K562 (cell line): ENCODE measurements around the gene MOB1A. TPM values are rescaled to one million over a fixed set of nuclear protein-coding genes. Genes with fewer than 3 reads are reported as not detected.

Source experiments
- ATF2 ChIP-seq: sonication (generic); formaldehyde crosslinking; IDR thresholded peaks from 2 replicates; pipeline ENCODE4 v1.8.1; 2022; ENCODE audit warnings: missing genetic modification reagents
- ATF7 ChIP-seq: fragments of 450-650 bp; IDR thresholded peaks from 2 replicates; pipeline ENCODE4 v1.7.1; 2014; ENCODE audit warnings: mild to moderate bottlenecking, moderate library complexity
- BRD9 ChIP-seq: fragments of 450-650 bp; IDR thresholded peaks from 2 replicates; pipeline ENCODE4 v1.6.1; 2018; ENCODE audit warnings: low read depth; ENCODE audit not compliant: partially characterized antibody
- CBX3 ChIP-seq, 2 experiments: IDR thresholded peaks; 1 replicate in 1 of 2; 2 replicates in 1 of 2; pipeline ENCODE4 v1.6.1; 2012; ENCODE audit warnings: inconsistent platforms in 2 of 2, low read length in 2 of 2, borderline replicate concordance in 1 of 2, control low read depth in 1 of 2
- CBX8 ChIP-seq: fragments of 200-600 bp; sonication (generic); IDR thresholded peaks from 2 replicates; pipeline ENCODE4 v1.6.1; 2012; ENCODE audit warnings: borderline replicate concordance, mixed run types, low read depth, mild to moderate bottlenecking, moderate library complexity, mixed read lengths, low read length, control low read depth, inconsistent platforms; ENCODE audit not compliant: poor library complexity, severe bottlenecking; ENCODE audit errors: extremely low read depth
- CXXC5 ChIP-seq: fragments of 250-450 bp; sonication (Bioruptor Pico); IDR thresholded peaks from 2 replicates; pipeline ENCODE4 v1.8.0; 2022; ENCODE audit warnings: inconsistent platforms, mild to moderate bottlenecking, moderate library complexity
- GATAD2B ChIP-seq: fragments of 450-650 bp; IDR thresholded peaks from 2 replicates; pipeline ENCODE4 v1.6.1; 2017; ENCODE audit warnings: mild to moderate bottlenecking, borderline replicate concordance
- MAFF ChIP-seq: IDR thresholded peaks from 2 replicates; pipeline ENCODE4 v1.6.1; 2012; ENCODE audit warnings: low read length, improper control_type of control experiment
- MYC ChIP-seq, 2 experiments: fragments of 250-450 bp in 1 of 2; sonication (Bioruptor Pico) in 1 of 2; IDR thresholded peaks; 2 replicates each; pipeline versions ENCODE4 v1.5.1 to v1.6.1; 2012 to 2021; ENCODE audit warnings: low read depth in 2 of 2, borderline replicate concordance in 1 of 2, improper control_type of control experiment in 1 of 2, low read length in 1 of 2, mild to moderate bottlenecking in 1 of 2, moderate library complexity in 1 of 2
- NBN ChIP-seq: fragments of 450-650 bp; IDR thresholded peaks from 2 replicates; pipeline ENCODE4 v1.6.1; 2016; ENCODE audit warnings: low read depth, mild to moderate bottlenecking
- NR4A1 ChIP-seq, 2 experiments: fragments of 250-450 bp in 1 of 2; fragments of 450-650 bp in 1 of 2; sonication (Bioruptor Pico) in 1 of 2; IDR thresholded peaks; 2 replicates each; pipeline versions ENCODE4 v1.4.0 to v1.6.1; 2016 to 2020; ENCODE audit warnings: mild to moderate bottlenecking in 2 of 2, missing compliant biosample characterization in 1 of 2, missing genetic modification characterization in 1 of 2, moderate library complexity in 1 of 2
- PKNOX1 ChIP-seq: fragments of 450-650 bp; IDR thresholded peaks from 2 replicates; pipeline ENCODE4 v1.6.1; 2016
- RBFOX2 ChIP-seq: fragments of 200-400 bp; formaldehyde crosslinking; IDR thresholded peaks from 2 replicates; pipeline ENCODE4 v1.6.1; 2017; ENCODE audit warnings: low read depth, mild to moderate bottlenecking, low read length, moderate library complexity
- SMAD4 ChIP-seq: fragments of 250-450 bp; sonication (Bioruptor Pico); conservative IDR thresholded peaks from 2 replicates; pipeline ENCODE4 v1.8.0; 2021; ENCODE audit warnings: inconsistent platforms, mild to moderate bottlenecking, moderate library complexity
- SRSF1 ChIP-seq: fragments of 200-400 bp; formaldehyde crosslinking; IDR thresholded peaks from 2 replicates; pipeline ENCODE4 v1.6.1; 2017; ENCODE audit warnings: mild to moderate bottlenecking, low read depth, low read length, moderate library complexity
- SRSF7 ChIP-seq: fragments of 200-400 bp; formaldehyde crosslinking; optimal IDR thresholded peaks from 2 replicates; pipeline ENCODE3; 2017; ENCODE audit warnings: mild to moderate bottlenecking, low read depth, low read length
- SUPT5H ChIP-seq: fragments of 450-650 bp; IDR thresholded peaks from 2 replicates; pipeline ENCODE4 v1.6.1; 2016
- TGIF2 ChIP-seq: sonication (generic); formaldehyde crosslinking; IDR thresholded peaks from 2 replicates; pipeline ENCODE4 v1.8.1; 2022; ENCODE audit warnings: mild to moderate bottlenecking, missing genetic modification reagents, moderate library complexity
- ZNF133 ChIP-seq: fragments of 250-450 bp; sonication (Bioruptor Pico); IDR thresholded peaks from 2 replicates; pipeline ENCODE4 v1.4.0; 2020; ENCODE audit warnings: mild to moderate bottlenecking
- ZNF197 ChIP-seq: fragments of 200-800 bp; sonication (Bioruptor generic); IDR thresholded peaks from 2 replicates; pipeline ENCODE4 v1.6.1; 2016; ENCODE audit warnings: low read depth, missing genetic modification characterization, missing compliant biosample characterization
- ZNF280B ChIP-seq: fragments of 250-450 bp; sonication (Bioruptor Pico); IDR thresholded peaks from 2 replicates; pipeline ENCODE4 v1.5.1; 2021; ENCODE audit warnings: mild to moderate bottlenecking
- ZNF384 ChIP-seq: IDR thresholded peaks from 2 replicates; pipeline ENCODE4 v1.6.1; 2012; ENCODE audit warnings: low read depth, low read length, improper control_type of control experiment
- ZNF395 ChIP-seq: fragments of 200-800 bp; sonication (Bioruptor generic); IDR thresholded peaks from 2 replicates; pipeline ENCODE4 v1.6.1; 2017; ENCODE audit warnings: missing genetic modification characterization, missing compliant biosample characterization
- polyA plus RNA-seq, 8 experiments: library from polyadenylated mRNA; depleted of rRNA in 4 of 8; stranded (reverse) in 5 of 8; unstranded in 3 of 8; fragments of >200 nt; fragmentation: Nextera tagmentation in 2 of 8; fragmentation: Illumina TruSeq in 1 of 8; extraction: Ambion mirVana in 2 of 8; extraction: Trizol in 1 of 8; gene quantifications; 2 replicates each; pipeline versions ENCODE4 v1.2.1 to v1.2.3, GENCODE V29; 2011 to 2014; ENCODE audit warnings: inconsistent platforms in 1 of 8, missing spikeins in 1 of 8
- total RNA-seq, 7 experiments: library from RNA; depleted of rRNA in 6 of 7; stranded (reverse); fragments of >200 nt in 6 of 7; fragmentation: Illumina TruSeq in 2 of 7; extraction: Trizol in 2 of 7; gene quantifications; 2 replicates each; pipeline versions ENCODE4 v1.2.1 to v1.2.3, GENCODE V29; 2011 to 2021; ENCODE audit warnings: low replicate concordance in 1 of 7

MOB1A gene
- total and polyA plus RNA-seq, 9 of the 15 experiments (the other 6 are each of a cell fraction or from before 2014, with no cell fraction given): 24.8 to 100 (median 60.2) TPM

- TF ChIP-seq ATF7 (peak; percentile 61; the same call in 1 of the 2 replicates), SRSF7 (no peak), ZNF133 (CRISPR knock-in tag) (no peak), MAFF (0 out of 2 replicates have a peak, but pooled peaks have one; percentile 7), CBX8 (no peak), GATAD2B (peak; percentile 36; the same call in 1 of the 2 replicates), CXXC5 (CRISPR knock-in tag) (0 out of 2 replicates have a peak, but pooled peaks have one; percentile 52), SRSF1 (no peak), TGIF2 (no peak), CBX3 (IDR thresholded peaks at IDR 0.05; ENCODE audit: borderline replicate concordance in 1 of 2, low read length in 2 of 2) (no peak; a peak in 1 of 3 replicates), SMAD4 (peak; percentile 73), ZNF395 (CRISPR knock-in tag) (0 out of 2 replicates have a peak, but pooled peaks have one; percentile 54), BRD9 (peak; percentile 54), SUPT5H (no peak; the same call in 1 of the 2 replicates), MYC (IDR thresholded peaks at IDR 0.05; ENCODE audit: low read depth, low read length) (peak; percentile 69), MYC (CRISPR knock-in tag; IDR thresholded peaks at IDR 0.05; ENCODE audit: borderline replicate concordance, low read depth) (no peak), ZNF197 (CRISPR knock-in tag) (0 out of 2 replicates have a peak, but pooled peaks have one; percentile 38), NBN (peak; percentile 53; the same call in 1 of the 2 replicates), ZNF384 (peak; percentile 90), NR4A1 (CRISPR knock-in tag; IDR thresholded peaks at IDR 0.05) (no peak), NR4A1 (tag; IDR thresholded peaks at IDR 0.05) (0 out of 2 replicates have a peak, but pooled peaks have one; percentile 29), PKNOX1 (peak; percentile 82), RBFOX2 (peak; percentile 52), ATF2 (CRISPR knock-in tag) (no peak), ZNF280B (CRISPR knock-in tag) (no peak)
Observed at GRCh38 chr2:74186038-74186437, 7.4 kb upstream of the MOB1A start (continued).
